ENCODE data around the gene GATB.

GATB gene

DNA sequence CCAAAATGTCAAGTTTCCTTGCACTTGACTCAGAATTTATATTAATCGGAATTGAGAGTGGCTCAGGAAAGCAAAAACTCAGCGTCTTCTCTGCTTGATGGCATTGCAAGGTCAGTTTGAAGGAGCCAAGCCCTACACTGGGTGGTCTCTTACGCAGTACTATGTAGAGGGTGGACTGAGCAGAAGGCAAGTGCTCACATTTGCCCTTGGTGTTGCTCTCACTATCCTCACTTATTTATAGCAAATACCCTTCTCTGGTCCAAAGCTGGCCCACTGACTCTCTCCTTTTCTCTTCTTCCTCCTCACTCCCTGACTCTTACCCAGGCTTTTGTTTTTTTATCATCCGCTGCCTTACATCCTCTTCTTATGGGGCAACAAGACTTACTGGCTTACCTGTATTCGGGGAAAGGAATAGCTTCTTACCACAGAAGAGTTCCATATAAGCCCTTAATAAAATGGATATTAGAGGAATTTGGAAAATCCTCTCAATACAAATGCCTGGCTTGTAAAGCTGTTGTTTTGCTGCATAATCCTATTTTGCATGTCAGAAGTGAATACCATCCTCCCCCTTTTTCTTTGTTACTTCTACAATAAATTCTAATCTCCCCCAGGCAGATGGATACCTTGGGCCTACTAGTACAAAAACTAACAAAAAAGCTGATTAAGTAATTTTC is 24.8 kb upstream of the GATB start:
- Histone ChIP-seq H3K4me1 (ENCODE audit: control insufficient read depth, insufficient read depth, low read length) (no peaks in the 10 kb centered on the region), H3K27me3 (ENCODE audit: control insufficient read depth in 1 of 2, insufficient read depth in 2 of 2, low read length in 2 of 2) (no peaks in the 10 kb centered on the region), H3K9ac (ENCODE audit: low read length in 2 of 2) (no peak overlapping the region), H3K9me3 (ENCODE audit: control insufficient read depth in 2 of 2, low read length in 2 of 2) (no peaks in the 10 kb centered on the region), H3K36me3 (ENCODE audit: control insufficient read depth in 2 of 2, insufficient read depth in 2 of 2, low read length in 2 of 2) (no peaks in the 10 kb centered on the region), H3K4me3 (ENCODE audit: low read length in 2 of 2) (no peak overlapping the region), H3K27ac (ENCODE audit: low read length) (no peak overlapping the region)

DNA sequence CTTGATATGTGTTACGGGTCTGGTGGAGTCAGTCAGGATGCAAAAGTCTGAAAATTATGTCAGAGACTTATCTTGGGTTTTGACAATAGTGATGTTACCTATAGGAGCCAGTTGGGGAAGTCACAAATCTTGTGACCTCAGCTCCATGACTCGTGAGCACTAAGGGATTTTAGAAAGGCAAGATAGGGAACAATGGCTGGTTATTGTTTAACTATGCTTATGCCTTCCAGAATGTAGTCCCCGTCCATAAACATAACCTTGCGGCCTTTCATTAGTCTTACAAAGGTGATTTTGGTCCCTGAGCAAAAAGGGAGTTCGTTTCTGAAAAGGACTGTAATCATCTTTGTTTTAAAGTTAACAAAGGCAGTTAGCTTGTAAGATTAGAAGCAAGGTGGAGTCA is 23.9 kb upstream of the GATB start:
- Histone ChIP-seq H3K4me3 (ENCODE audit: low read length in 2 of 2) (no peak overlapping the region), H3K9me3 (ENCODE audit: control insufficient read depth in 2 of 2, low read length in 2 of 2) (no peaks in the 10 kb centered on the region), H3K36me3 (ENCODE audit: control insufficient read depth in 2 of 2, insufficient read depth in 2 of 2, low read length in 2 of 2) (no peaks in the 10 kb centered on the region), H3K27me3 (ENCODE audit: control insufficient read depth in 1 of 2, insufficient read depth in 2 of 2, low read length in 2 of 2) (no peaks in the 10 kb centered on the region), H3K27ac (ENCODE audit: low read length) (no peak overlapping the region), H3K4me1 (ENCODE audit: control insufficient read depth, insufficient read depth, low read length) (no peaks in the 10 kb centered on the region), H3K9ac (ENCODE audit: low read length in 2 of 2) (no peak overlapping the region)

GRCh38 chr4:151783867-151784266 is 23.1 kb upstream of the GATB start:
- Histone ChIP-seq H3K9me3 (ENCODE audit: control insufficient read depth in 2 of 2, low read length in 2 of 2) (no peaks in the 10 kb centered on the region), H3K4me1 (ENCODE audit: control insufficient read depth, insufficient read depth, low read length) (no peaks in the 10 kb centered on the region), H3K27ac (ENCODE audit: low read length) (no peak overlapping the region), H3K9ac (ENCODE audit: low read length in 2 of 2) (no peak overlapping the region), H3K36me3 (ENCODE audit: control insufficient read depth in 2 of 2, insufficient read depth in 2 of 2, low read length in 2 of 2) (no peaks in the 10 kb centered on the region), H3K27me3 (ENCODE audit: control insufficient read depth in 1 of 2, insufficient read depth in 2 of 2, low read length in 2 of 2) (no peaks in the 10 kb centered on the region), H3K4me3 (ENCODE audit: low read length in 2 of 2) (no peak overlapping the region)

- H3K27ac ChIP-seq (ENCODE audit: low read length) = no peak overlapping the region
- H3K4me1 ChIP-seq (ENCODE audit: control insufficient read depth, insufficient read depth, low read length) = no peaks in the 10 kb centered on the region
- no peaks in the 10 kb centered on the region for H3K9me3 ChIP-seq (ENCODE audit: control insufficient read depth in 2 of 2, low read length in 2 of 2)
- H3K27me3 ChIP-seq (ENCODE audit: control insufficient read depth in 1 of 2, insufficient read depth in 2 of 2, low read length in 2 of 2) = no peaks in the 10 kb centered on the region
- H3K36me3 ChIP-seq (ENCODE audit: control insufficient read depth in 2 of 2, insufficient read depth in 2 of 2, low read length in 2 of 2) = no peaks in the 10 kb centered on the region
- no peak overlapping the region for H3K9ac ChIP-seq (ENCODE audit: low read length in 2 of 2)
- no peak overlapping the region for H3K4me3 ChIP-seq (ENCODE audit: low read length in 2 of 2)
These were observed 21.5 kb upstream of the GATB start for GRCh38 chr4:151782296-151782695.

GRCh38 chr4:151781026-151781425 is 20.2 kb upstream of the GATB start:
- H3K27ac ChIP-seq (ENCODE audit: low read length) = no peak overlapping the region
- no peaks in the 10 kb centered on the region for H3K9me3 ChIP-seq (ENCODE audit: control insufficient read depth in 2 of 2, low read length in 2 of 2)
- no peaks in the 10 kb centered on the region for H3K4me1 ChIP-seq (ENCODE audit: control insufficient read depth, insufficient read depth, low read length)

GRCh38 chr4:151777471-151777870 is 16.7 kb upstream of the GATB start:
- Histone ChIP-seq H3K4me1 (ENCODE audit: control insufficient read depth, insufficient read depth, low read length) (no peaks in the 10 kb centered on the region), H3K9me3 (ENCODE audit: control insufficient read depth in 2 of 2, low read length in 2 of 2) (no peaks in the 10 kb centered on the region), H3K9ac (ENCODE audit: low read length in 2 of 2) (no peak overlapping the region), H3K36me3 (ENCODE audit: control insufficient read depth in 2 of 2, insufficient read depth in 2 of 2, low read length in 2 of 2) (no peaks in the 10 kb centered on the region), H3K27me3 (ENCODE audit: control insufficient read depth in 1 of 2, insufficient read depth in 2 of 2, low read length in 2 of 2) (no peaks in the 10 kb centered on the region), H3K27ac (ENCODE audit: low read length) (no peak overlapping the region), H3K4me3 (ENCODE audit: low read length in 2 of 2) (no peak overlapping the region)

More at GRCh38 chr4:151781026-151781425, 20.2 kb upstream of the GATB start:
- Histone ChIP-seq H3K9ac (ENCODE audit: low read length in 2 of 2) (no peak overlapping the region), H3K36me3 (ENCODE audit: control insufficient read depth in 2 of 2, insufficient read depth in 2 of 2, low read length in 2 of 2) (no peaks in the 10 kb centered on the region), H3K27me3 (ENCODE audit: control insufficient read depth in 1 of 2, insufficient read depth in 2 of 2, low read length in 2 of 2) (no peaks in the 10 kb centered on the region), H3K4me3 (ENCODE audit: low read length in 2 of 2) (no peak overlapping the region)

GRCh38 chr4:151774324-151774723 is 13.5 kb upstream of the GATB start:
- Histone ChIP-seq H3K4me3 (ENCODE audit: low read length in 2 of 2) (no peak overlapping the region), H3K27me3 (ENCODE audit: control insufficient read depth in 1 of 2, insufficient read depth in 2 of 2, low read length in 2 of 2) (no peaks in the 10 kb centered on the region), H3K4me1 (ENCODE audit: control insufficient read depth, insufficient read depth, low read length) (no peaks in the 10 kb centered on the region), H3K27ac (ENCODE audit: low read length) (no peak overlapping the region), H3K36me3 (ENCODE audit: control insufficient read depth in 2 of 2, insufficient read depth in 2 of 2, low read length in 2 of 2) (no peaks in the 10 kb centered on the region), H3K9me3 (ENCODE audit: control insufficient read depth in 2 of 2, low read length in 2 of 2) (no peaks in the 10 kb centered on the region), H3K9ac (ENCODE audit: low read length in 2 of 2) (no peak overlapping the region)

GRCh38 chr4:151772274-151772673 is 11.5 kb upstream of the GATB start:
- Histone ChIP-seq H3K9me3 (ENCODE audit: control insufficient read depth in 2 of 2, low read length in 2 of 2) (no peaks in the 10 kb centered on the region), H3K4me3 (ENCODE audit: low read length in 2 of 2) (no peak overlapping the region), H3K27ac (ENCODE audit: low read length) (no peak overlapping the region), H3K27me3 (ENCODE audit: control insufficient read depth in 1 of 2, insufficient read depth in 2 of 2, low read length in 2 of 2) (no peaks in the 10 kb centered on the region), H3K36me3 (ENCODE audit: control insufficient read depth in 2 of 2, insufficient read depth in 2 of 2, low read length in 2 of 2) (no peaks in the 10 kb centered on the region), H3K9ac (ENCODE audit: low read length in 2 of 2) (no peak overlapping the region), H3K4me1 (ENCODE audit: control insufficient read depth, insufficient read depth, low read length) (no peaks in the 10 kb centered on the region)

DNA sequence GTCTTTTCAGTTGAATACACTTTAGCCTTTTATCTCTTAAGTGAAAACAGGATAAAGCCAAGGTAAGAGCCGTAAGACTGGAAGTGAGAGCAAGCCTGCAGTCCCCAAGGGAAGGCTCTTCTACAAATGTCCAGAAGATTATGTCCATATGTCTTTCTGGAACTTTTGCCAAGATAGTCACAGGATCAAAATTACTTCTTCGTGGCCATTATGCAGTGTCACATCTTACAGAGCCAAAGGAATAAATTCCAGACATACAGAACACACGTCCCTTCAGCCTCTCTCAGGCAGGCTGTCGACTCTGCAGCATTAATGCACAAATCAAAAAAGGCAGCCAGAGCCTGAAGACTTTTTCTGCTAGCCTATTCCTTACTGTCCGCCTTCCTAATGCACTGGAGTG is 10.9 kb upstream of the GATB start:
- no peaks in the 10 kb centered on the region for H3K9me3 ChIP-seq (ENCODE audit: control insufficient read depth in 2 of 2, low read length in 2 of 2)

GRCh38 chr4:151770154-151770553 is 9.3 kb upstream of the GATB start:
- H3K4me1 ChIP-seq (ENCODE audit: control insufficient read depth, insufficient read depth, low read length) = no peaks in the 10 kb centered on the region
- no peak overlapping the region for H3K9ac ChIP-seq (ENCODE audit: low read length in 2 of 2)
- no peaks in the 10 kb centered on the region for H3K36me3 ChIP-seq (ENCODE audit: control insufficient read depth in 2 of 2, insufficient read depth in 2 of 2, low read length in 2 of 2)
- H3K9me3 ChIP-seq (ENCODE audit: control insufficient read depth in 2 of 2, low read length in 2 of 2) = no peaks in the 10 kb centered on the region
- no peaks in the 10 kb centered on the region for H3K27me3 ChIP-seq (ENCODE audit: control insufficient read depth in 1 of 2, insufficient read depth in 2 of 2, low read length in 2 of 2)
- no peak overlapping the region for H3K27ac ChIP-seq (ENCODE audit: low read length)
- no peak overlapping the region for H3K4me3 ChIP-seq (ENCODE audit: low read length in 2 of 2)

More for the DNA sequence above, 10.9 kb upstream of the GATB start:
- Histone ChIP-seq H3K36me3 (ENCODE audit: control insufficient read depth in 2 of 2, insufficient read depth in 2 of 2, low read length in 2 of 2) (no peaks in the 10 kb centered on the region), H3K4me1 (ENCODE audit: control insufficient read depth, insufficient read depth, low read length) (no peaks in the 10 kb centered on the region), H3K4me3 (ENCODE audit: low read length in 2 of 2) (no peak overlapping the region), H3K9ac (ENCODE audit: low read length in 2 of 2) (no peak overlapping the region), H3K27me3 (ENCODE audit: control insufficient read depth in 1 of 2, insufficient read depth in 2 of 2, low read length in 2 of 2) (no peaks in the 10 kb centered on the region), H3K27ac (ENCODE audit: low read length) (no peak overlapping the region)

DNA sequence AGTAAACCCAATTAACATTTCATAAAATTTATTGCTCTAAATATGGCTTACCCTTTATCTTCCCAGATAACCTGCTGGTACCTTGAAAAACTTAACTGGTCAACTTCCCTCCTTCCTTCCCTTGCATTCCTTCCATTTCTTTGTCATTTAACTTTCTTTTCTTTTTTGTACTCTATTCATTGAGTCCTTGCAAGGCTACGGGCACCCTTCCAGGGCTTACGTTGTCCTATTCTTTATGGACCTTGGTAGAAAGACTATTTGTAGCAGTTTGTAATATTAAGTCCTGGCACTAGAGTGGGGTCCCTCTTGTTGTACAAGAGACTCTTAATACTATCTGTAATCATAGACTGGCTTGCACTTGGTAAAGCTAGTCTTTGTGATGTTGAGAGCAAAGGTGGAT is 8.0 kb upstream of the GATB start:
- H3K9ac ChIP-seq (ENCODE audit: low read length in 2 of 2) = no peak overlapping the region
- no peak overlapping the region for H3K27ac ChIP-seq (ENCODE audit: low read length)

More for the DNA sequence above, 8.0 kb upstream of the GATB start:
- no peaks in the 10 kb centered on the region for H3K9me3 ChIP-seq (ENCODE audit: control insufficient read depth in 2 of 2, low read length in 2 of 2)
- no peak overlapping the region for H3K4me3 ChIP-seq (ENCODE audit: low read length in 2 of 2)
- no peaks in the 10 kb centered on the region for H3K36me3 ChIP-seq (ENCODE audit: control insufficient read depth in 2 of 2, insufficient read depth in 2 of 2, low read length in 2 of 2)
- H3K27me3 ChIP-seq (ENCODE audit: control insufficient read depth in 1 of 2, insufficient read depth in 2 of 2, low read length in 2 of 2) = no peaks in the 10 kb centered on the region
- no peaks in the 10 kb centered on the region for H3K4me1 ChIP-seq (ENCODE audit: control insufficient read depth, insufficient read depth, low read length)

Data from stomach smooth muscle (tissue), 2 donors.